Measurements from ENCODE around the gene GSTO2. TPM values are rescaled to one million over a fixed set of nuclear protein-coding genes. Genes with fewer than 3 reads are reported as not detected.
A peak's percentile ranks its signal among the peaks of the same experiment; 100 is the strongest.

The GSTO2 gene
- total and polyA plus RNA-seq, 12 donors: 0.25 to 1.6 (median 0.94) TPM

- WGBS, 2 donors: 58 to 69% methylated on average over 1 of the region's 1 CpG
- no peak overlapping the region for H3K4me3 ChIP-seq
- no peaks in the 10 kb centered on the region for H3K27me3 ChIP-seq
- DNase-seq (no peak), ATAC-seq (peak in 5 of 8 donors; percentile 33 to 59 (median 45))
- H3K27ac ChIP-seq: peak overlapping the region in 8 of 10 donors; percentile 34 to 99 (median 58)
- TF ChIP-seq, protein P1, sequence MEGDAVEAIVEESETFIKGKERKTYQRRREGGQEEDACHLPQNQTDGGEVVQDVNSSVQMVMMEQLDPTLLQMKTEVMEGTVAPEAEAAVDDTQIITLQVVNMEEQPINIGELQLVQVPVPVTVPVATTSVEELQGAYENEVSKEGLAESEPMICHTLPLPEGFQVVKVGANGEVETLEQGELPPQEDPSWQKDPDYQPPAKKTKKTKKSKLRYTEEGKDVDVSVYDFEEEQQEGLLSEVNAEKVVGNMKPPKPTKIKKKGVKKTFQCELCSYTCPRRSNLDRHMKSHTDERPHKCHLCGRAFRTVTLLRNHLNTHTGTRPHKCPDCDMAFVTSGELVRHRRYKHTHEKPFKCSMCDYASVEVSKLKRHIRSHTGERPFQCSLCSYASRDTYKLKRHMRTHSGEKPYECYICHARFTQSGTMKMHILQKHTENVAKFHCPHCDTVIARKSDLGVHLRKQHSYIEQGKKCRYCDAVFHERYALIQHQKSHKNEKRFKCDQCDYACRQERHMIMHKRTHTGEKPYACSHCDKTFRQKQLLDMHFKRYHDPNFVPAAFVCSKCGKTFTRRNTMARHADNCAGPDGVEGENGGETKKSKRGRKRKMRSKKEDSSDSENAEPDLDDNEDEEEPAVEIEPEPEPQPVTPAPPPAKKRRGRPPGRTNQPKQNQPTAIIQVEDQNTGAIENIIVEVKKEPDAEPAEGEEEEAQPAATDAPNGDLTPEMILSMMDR (IDR thresholded peaks at IDR 0.05): no peak
- intact Hi-C loops (cut with DNase I): loop anchor here in 3 of 10 donors (5.0 to 10.0 kb wide), 2 partner anchors 37 to 459 kb away; no protein-coding TSS in a partner anchor
- no peaks in the 10 kb centered on the region for H3K36me3 ChIP-seq
- H3K4me1 ChIP-seq: peaks cover 0 to 58% (median 37%) of the 10 kb centered on the region in 9 donors
- H3K9me3 ChIP-seq: no peaks in the 10 kb centered on the region
Observed at GRCh38 chr10:104344219-104344618, 75.2 kb downstream of the GSTO2 start.

- DNase-seq: no peak
- intact Hi-C loops (cut with DNase I): loop anchor here in 4 of 10 donors (5.0 to 10.0 kb wide), 3 partner anchors 38 to 461 kb away; no protein-coding TSS in a partner anchor
- Histone ChIP-seq H3K36me3 (no peaks in the 10 kb centered on the region), H3K4me3 (no peak overlapping the region), H3K27me3 (no peaks in the 10 kb centered on the region), H3K9me3 (no peaks in the 10 kb centered on the region), H3K27ac (no peak overlapping the region), H3K4me1 (peaks cover 0 to 58% (median 34%) of the 10 kb centered on the region in 9 donors)
- ATAC-seq: no peak
- TF ChIP-seq, protein P1 (IDR thresholded peaks at IDR 0.05): no peak
Observed at GRCh38 chr10:104345515-104345914, 76.5 kb downstream of the GSTO2 start.

- DNase-seq (no peak), ATAC-seq (no peak)
- Histone ChIP-seq H3K4me3 (no peak overlapping the region), H3K36me3 (no peaks in the 10 kb centered on the region), H3K27me3 (no peaks in the 10 kb centered on the region), H3K4me1 (peaks cover 0 to 60% (median 29%) of the 10 kb centered on the region in 9 donors), H3K9me3 (no peaks in the 10 kb centered on the region), H3K27ac (peak overlapping the region in 1 of 10 donors; percentile 17)
- intact Hi-C loops (cut with DNase I): loop anchor here in 4 of 10 donors (5.0 to 10.0 kb wide), 3 partner anchors 39 to 461 kb away; no protein-coding TSS in a partner anchor
- 69 to 71% methylated on average over 4 of the region's 4 CpGs for WGBS, 2 donors
- TF ChIP-seq, protein P1 (IDR thresholded peaks at IDR 0.05): no peak
Observed at GRCh38 chr10:104345941-104346340, 77.0 kb downstream of the GSTO2 start.

- Histone ChIP-seq H3K36me3 (no peaks in the 10 kb centered on the region), H3K9me3 (no peaks in the 10 kb centered on the region), H3K27ac (no peak overlapping the region), H3K27me3 (no peaks in the 10 kb centered on the region), H3K4me3 (no peak overlapping the region), H3K4me1 (peaks cover 0 to 71% (median 27%) of the 10 kb centered on the region in 9 donors)
- intact Hi-C loops (cut with DNase I): loop anchor here in 4 of 10 donors (5.0 to 10.0 kb wide), 3 partner anchors 40 to 463 kb away; no protein-coding TSS in a partner anchor
- 83 to 84% methylated on average over 4 of the region's 4 CpGs for WGBS, 2 donors
- TF ChIP-seq, protein P1 (IDR thresholded peaks at IDR 0.05): no peak
- no peak for DNase-seq
- ATAC-seq: no peak
Observed at GRCh38 chr10:104347295-104348045, 78.5 kb downstream of the GSTO2 start.
